HG02885 (cell line): Measurements from ENCODE around the gene NOSIP.

Experiments
- ATAC-seq: cut with Tn5 transposase; IDR thresholded peaks from one replicate; pipeline ENCODE4 v1.9.1; 2021; ENCODE audit warnings: mild to moderate bottlenecking; ENCODE audit not compliant: unreplicated experiment, poor library complexity

Gene NOSIP

GRCh38 chr19:49595819-49596404, 15.6 kb upstream of the NOSIP start:
- ATAC-seq: no peak

- ATAC-seq: no peak
Observed at GRCh38 chr19:49594993-49595818, 14.8 kb upstream of the NOSIP start.

GRCh38 chr19:49594157-49594992, 14.0 kb upstream of the NOSIP start:
- ATAC-seq: no peak

- peak; percentile 54 for ATAC-seq
Observed at GRCh38 chr19:49593233-49594113, 13.1 kb upstream of the NOSIP start.

- ATAC-seq: no peak
Observed at GRCh38 chr19:49592486-49593232, 12.3 kb upstream of the NOSIP start.

- no peak for ATAC-seq
Observed at GRCh38 chr19:49591731-49592485, 11.6 kb upstream of the NOSIP start.

DNA sequence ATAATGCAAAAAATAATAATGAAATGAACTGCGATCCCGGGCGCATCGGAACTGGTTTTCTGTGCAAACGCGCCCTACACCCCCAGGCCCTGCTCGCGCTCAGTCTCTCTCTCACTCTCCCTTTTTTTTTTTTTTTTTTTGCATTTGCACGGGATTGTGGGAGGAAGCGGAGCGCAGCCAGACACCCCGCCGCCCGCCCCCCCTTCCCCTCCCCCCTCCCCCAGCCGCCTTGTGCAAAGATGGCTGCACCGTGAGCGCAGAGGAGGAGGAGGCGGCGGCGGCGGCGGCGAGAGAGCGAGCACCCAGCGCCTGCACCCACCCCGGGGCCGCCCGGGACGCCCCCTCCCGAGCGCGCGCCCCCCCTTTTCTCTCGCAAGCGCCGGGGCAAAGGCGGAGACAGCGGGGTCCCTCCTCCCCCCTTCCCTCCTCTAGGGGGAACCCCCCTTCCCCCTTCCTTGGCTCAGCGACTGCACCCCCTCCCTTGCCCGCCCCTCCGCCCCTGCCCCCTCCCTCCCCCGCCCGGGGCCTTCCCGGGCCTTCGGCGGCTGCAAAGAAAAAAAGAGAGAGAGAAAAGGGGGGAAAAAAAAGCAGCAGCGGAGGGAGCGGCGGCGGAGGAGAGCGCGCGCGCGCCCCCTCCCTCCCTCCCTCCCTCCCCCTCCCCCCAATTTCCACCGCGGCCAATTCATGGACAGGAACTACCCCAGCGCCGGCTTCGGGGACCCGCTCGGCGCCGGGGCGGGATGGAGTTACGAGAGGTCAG, 10.8 kb upstream of the NOSIP start, which contains the start of gene PRR12:
TSS of gene PRR12 (plus strand) at position 212 of the 760 bp plus-strand sequence. CDS start at position 685, 473 bp downstream.
- no peak for ATAC-seq

- peak; percentile 63 for ATAC-seq
Observed at GRCh38 chr19:49590071-49590970, 10.0 kb upstream of the NOSIP start.

DNA sequence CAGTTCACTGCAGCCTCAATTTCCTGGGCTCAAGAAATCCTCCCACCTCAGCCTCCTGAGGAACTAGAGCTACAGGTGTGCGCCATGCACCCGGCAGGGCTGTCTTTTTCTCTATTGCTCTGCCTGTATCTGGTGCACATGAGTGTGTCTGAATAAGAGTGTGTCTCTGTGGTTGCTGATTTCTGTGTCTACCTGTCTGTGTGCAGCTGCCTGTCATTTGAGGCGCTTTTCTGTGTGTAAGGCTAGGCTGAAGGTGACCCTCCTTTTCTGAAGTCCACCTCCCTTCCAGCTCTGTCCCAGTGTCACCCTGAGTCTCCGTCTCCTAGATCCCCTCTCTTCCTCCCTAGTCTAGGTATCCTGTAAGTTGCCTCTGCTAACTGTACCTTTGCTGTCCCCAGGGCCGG, 9.1 kb upstream of the NOSIP start:
- no peak for ATAC-seq

GRCh38 chr19:49588365-49589122, 8.2 kb upstream of the NOSIP start:
- ATAC-seq: no peak

GRCh38 chr19:49587227-49587626, 6.9 kb upstream of the NOSIP start:
- no peak for ATAC-seq

DNA sequence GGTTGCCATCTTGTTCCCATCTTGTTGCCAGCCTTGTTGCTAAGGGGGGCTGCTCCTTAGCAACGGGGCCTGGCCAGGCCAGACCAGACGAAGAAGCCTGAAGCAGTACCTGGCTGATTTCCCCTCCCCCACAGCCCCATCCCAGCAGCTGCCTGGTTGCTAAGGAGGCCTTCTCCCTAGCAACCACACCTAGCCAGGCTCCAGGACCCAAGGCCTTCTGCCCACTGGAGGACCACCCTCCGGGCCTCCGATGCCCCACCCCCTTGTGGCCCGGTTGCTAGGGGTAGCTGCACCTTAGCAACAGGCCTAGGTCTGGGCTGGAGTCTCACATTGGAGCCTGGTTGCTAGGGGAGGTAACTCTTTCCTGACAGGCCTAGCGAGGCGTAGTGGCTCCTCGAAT, 4.7 kb upstream of the NOSIP start:
- ATAC-seq: no peak

GRCh38 chr19:49583239-49583638, 2.9 kb upstream of the NOSIP start:
- ATAC-seq: no peak

DNA sequence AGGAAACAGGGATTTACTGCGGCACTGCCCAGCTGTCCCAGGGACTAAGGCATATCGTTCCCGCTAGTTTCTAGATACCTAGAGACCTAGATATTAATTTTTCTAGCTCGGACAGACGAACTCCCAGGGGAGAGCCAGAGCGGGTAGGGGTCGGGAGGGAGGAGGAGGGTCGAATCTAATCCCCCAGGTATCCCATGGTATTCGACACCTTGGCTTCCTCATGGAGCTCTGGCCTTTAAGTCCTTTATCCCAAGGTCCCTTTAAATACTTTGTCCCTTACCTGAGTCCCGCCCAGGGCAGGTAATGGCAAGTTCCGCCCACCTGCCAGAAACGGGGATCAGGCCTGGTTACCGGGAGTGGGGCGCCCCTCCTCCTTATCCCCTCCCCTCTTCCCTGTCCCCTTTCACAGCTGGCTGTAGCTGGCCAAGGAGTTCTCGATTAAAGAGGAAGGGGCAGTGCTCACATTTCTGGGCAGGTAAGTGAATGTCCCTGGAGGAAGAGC, 702 bp upstream of the NOSIP start, which contains the start of gene PRRG2:
TSS of gene PRRG2 (plus strand) at position 310 of the 502 bp plus-strand sequence. CDS start 1,904 bp downstream, outside the sequence.
- no peak for ATAC-seq

GRCh38 chr19:49579947-49580263, 451 bp downstream of the NOSIP start:
- no peak for ATAC-seq

GRCh38 chr19:49579193-49579592, 1.2 kb downstream of the NOSIP start:
- ATAC-seq: no peak
